CD4-positive, alpha-beta T cell treated with Interleukin-4 for 1 hour (primary cell): ENCODE measurements around the gene CHIT1.
"Not testable (repeated sequence)": the region's sequence is repeated elsewhere in the genome, so short reads cannot be mapped to it uniquely, and the experiment has no call there.

Source experiments
- DNase-seq, 2 donors: peaks; one replicate each; pipeline ENCODE4 v3.0.0-alpha.2; 2020 to 2022

Gene CHIT1

GRCh38 chr1:203265541-203265940 is 36.1 kb upstream of the CHIT1 start:
- no peak for DNase-seq

GRCh38 chr1:203264052-203264501 is 34.6 kb upstream of the CHIT1 start:
- DNase-seq, result no peak

- no peak for DNase-seq
Measured at GRCh38 chr1:203263496-203263895, 34.0 kb upstream of the CHIT1 start.

- not testable (repeated sequence) for DNase-seq
Measured at GRCh38 chr1:203256636-203257035, 27.2 kb upstream of the CHIT1 start.

DNA sequence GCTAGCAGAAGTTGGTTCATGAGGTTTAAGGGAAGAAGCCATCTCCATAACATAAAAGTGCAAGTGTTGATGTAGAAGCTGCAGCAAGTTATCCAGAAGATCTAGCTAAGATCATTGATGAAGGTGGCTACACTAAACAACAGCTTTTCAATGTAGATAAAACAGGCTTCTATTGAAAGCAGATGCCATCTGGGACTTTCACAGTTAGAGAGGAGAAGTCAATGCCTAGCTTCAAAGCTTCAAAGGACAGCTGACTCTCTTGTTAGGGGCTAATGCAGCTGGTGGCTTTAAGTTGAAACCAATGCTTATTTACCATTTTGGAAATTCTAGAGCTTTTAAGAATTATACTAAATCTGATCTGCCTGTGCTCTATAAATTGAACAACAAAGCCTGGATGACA is 25.3 kb upstream of the CHIT1 start:
- DNase-seq, result not testable (repeated sequence)

DNA sequence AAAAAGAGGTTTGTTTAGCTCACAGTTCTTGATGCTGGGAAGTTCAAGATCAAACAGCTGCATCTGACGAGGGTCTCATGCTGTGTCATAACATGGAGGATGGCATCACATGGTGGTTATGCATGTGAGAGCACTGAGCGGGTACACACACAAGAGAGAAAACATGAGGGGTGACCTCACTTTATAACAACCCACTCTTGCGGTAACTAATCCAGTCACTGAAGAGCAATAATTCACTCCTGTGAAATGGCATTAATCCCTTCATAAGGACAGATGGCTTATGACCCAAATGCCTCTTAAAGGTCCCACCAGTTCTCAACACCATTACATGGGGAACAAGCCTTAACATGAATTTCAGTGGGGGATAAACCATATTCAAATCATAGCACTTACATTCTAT is 23.2 kb upstream of the CHIT1 start:
- no peak for DNase-seq

- no peak for DNase-seq
Measured at GRCh38 chr1:203251466-203251865, 22.0 kb upstream of the CHIT1 start.

DNA sequence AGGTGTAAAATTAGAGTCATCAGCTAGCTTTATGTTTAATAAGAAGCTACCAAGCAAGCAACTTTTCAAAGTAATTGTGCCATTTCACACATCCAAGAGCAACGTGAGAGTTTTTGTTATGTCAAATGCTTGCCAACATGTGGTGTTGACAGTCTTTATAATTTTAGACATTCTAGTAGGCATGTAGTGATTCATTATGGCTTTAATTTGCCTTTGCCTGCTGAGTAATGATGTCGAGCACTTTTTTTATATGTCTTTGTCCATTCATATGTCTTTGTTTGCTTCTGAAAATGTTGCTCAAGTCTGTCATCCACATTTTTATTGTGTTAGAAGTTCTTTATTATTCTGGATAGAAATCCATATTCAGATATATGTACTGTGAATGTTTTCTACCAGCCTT is 21.4 kb upstream of the CHIT1 start:
- DNase-seq, result no peak

- no peak for DNase-seq
Measured at GRCh38 chr1:203244776-203245175, 15.3 kb upstream of the CHIT1 start.

DNA sequence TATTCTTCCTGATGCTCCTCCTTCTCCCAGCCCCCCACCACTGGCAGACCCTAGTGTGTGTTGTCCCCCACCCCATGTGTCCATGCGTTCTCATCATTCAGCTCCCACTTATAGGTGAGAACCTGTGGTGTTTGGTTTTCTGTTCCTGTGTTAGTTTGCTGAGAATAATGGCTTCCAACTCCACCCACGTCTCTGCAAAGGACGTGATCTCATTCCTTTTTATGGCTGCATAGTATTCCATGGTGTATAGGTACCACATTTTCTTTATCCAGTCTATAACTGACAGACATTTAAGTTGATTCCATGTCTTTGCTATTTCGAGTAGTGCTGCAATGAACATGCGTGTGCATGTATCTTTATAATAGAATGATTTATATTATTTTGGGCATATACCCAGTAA is 12.2 kb upstream of the CHIT1 start:
- DNase-seq, result not testable (repeated sequence)

GRCh38 chr1:203239526-203240305 is 10.2 kb upstream of the CHIT1 start:
- no peak for DNase-seq

GRCh38 chr1:203239081-203239480 is 9.6 kb upstream of the CHIT1 start:
- no peak for DNase-seq

DNA sequence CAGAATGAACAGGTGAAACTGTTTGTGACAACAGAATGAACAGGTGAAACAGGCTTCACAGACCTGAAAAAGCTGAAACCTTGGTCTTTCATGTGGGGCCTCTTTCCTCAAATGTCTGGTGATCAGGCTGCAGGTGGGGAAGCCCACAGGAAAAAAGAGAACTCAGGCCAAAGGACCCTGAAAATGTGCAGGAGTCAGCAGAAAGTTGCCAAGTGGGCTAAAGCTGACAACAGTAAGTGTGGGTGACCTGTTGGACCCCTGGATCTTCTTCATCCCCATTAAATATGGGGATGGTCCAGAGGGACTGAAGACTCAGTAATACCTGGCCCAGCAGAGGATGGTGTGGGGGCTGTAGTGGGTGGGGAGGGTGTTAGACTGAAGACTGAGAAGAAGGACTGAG is 9.1 kb upstream of the CHIT1 start:
- no peak for DNase-seq

GRCh38 chr1:203234901-203235300 is 5.4 kb upstream of the CHIT1 start:
- DNase-seq, result not testable (repeated sequence)

GRCh38 chr1:203228670-203229069 is 803 bp downstream of the CHIT1 start:
- DNase-seq, result no peak

- no peak for DNase-seq
Measured at GRCh38 chr1:203227371-203228083, 1.9 kb downstream of the CHIT1 start.

DNA sequence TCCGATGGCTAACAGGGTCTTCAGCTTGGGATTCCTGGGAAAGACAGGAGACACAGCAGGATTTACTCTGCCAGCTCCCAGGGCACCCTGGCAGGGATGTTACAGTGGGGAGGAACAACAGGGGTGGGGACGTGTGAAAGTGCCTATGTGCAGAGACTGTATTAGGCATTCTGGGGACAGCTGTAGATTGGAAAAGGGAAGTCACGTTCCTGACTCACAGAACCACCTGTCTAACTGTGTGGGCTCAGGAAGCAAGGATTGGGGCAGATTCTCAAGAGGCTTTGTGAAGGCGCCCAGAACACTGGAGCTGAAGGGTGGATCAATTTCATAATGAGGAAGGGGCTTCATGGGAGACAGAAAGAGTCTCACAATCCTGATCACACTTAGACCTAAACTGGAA is 4.4 kb downstream of the CHIT1 start:
- no peak for DNase-seq

DNA sequence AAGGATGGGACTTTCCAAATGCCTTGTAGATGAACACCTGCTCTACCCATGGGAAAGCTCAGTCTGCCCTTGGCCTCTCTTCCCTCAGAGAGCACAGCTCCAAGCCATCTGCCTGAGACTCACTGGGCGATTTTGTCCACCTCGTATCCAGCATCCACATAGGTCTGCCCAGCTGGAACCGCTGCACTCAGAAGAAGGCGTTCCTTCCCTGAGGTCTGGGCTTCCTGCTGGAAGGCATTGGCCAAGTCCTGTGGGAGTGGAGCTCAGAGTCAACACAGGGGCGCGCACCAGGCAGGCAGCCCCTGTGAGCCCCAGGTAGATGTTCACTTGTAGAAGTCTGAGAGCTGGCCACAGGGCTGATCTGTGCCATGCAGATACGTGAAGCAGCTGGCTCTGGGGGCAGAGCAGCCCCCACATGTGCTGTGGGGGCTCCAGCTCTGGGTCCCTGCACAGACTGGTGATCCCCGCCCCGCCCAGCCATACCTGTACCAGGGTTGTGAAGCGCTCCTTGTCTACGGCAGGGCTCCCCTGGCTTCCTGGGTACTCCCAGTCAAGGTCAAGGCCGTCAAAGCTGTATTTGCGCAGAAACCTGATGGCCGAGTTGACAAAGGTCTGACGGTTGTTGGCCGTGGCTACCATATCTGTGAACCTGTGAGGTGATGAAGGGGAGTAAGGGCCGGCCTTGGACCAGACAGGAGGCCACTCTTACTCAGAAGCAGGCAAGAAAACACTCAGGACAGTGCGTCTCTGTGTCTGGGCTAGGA is 6.3 kb downstream of the CHIT1 start:
- DNase-seq, result no peak

- DNase-seq, result no peak
Measured at GRCh38 chr1:203219934-203220333, 9.5 kb downstream of the CHIT1 start.

DNA sequence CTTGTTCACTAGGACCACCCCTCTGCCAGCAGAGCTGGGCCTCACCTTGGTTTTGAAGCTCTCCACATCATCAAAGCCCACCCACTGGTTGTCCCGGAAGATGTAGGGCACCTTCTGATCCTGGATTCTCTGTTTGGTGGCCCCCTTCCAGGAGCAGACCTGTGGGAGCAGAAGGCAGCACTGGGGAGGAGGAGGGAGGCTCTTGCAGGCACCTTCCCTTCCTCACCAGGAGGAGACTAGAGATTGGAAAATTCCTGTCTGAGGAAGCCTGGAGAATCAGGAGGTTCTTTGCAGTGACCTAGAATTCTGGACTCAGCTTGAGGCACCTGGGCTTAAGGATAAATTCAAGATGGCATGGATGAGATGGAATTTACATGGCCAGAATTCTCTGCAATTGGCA is 10.3 kb downstream of the CHIT1 start:
- DNase-seq, result no peak

GRCh38 chr1:203217668-203218067 is 11.8 kb downstream of the CHIT1 start:
- DNase-seq, result no peak

DNA sequence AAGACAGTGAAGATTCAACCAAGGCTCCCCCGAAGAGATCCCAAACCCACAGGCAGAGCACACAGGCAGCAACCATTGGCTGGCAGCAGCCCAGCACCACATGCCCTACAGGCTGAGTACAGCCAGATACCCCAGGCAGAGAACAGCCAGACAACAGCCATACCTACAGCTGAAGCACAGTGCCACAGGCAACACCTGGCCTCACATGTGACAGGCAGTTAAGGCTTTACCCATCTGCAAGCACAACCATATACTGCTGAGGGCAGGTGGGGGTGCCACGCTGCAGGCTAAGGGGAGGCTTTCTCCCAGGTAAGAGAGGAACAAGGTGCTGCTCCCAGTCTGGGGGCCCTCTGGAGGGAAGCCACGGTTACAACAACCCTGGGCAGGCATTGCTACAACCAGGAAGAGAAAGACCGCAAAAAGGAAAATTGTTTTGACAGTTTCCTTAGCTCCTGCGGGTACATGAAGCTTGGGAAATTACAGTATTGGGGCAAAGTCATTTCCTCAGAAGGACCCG is 12.3 kb downstream of the CHIT1 start:
- DNase-seq, result no peak
